ENCODE data around the gene SCARF1.

DNA sequence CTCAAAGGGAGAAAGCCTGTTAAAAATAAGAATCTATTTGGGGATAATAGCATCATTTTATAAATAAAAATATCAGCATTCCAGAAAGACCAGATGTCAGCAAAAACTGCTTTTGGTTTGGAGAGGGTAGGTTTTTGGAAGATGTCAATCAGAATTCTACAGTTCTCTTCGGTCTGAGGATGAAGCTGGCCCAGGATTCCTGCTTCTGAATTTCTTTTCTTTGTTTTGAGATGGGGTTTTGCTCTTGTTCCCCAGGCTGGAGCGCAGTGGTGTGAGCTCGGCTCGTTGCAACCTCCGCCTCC, 52.0 kb downstream of the SCARF1 start:
- no peak for TF ChIP-seq EZH2phosphoT487 (IDR thresholded peaks at IDR 0.05; ENCODE audit: borderline replicate concordance, low read depth, low read length)
- TF ChIP-seq, protein P1, sequence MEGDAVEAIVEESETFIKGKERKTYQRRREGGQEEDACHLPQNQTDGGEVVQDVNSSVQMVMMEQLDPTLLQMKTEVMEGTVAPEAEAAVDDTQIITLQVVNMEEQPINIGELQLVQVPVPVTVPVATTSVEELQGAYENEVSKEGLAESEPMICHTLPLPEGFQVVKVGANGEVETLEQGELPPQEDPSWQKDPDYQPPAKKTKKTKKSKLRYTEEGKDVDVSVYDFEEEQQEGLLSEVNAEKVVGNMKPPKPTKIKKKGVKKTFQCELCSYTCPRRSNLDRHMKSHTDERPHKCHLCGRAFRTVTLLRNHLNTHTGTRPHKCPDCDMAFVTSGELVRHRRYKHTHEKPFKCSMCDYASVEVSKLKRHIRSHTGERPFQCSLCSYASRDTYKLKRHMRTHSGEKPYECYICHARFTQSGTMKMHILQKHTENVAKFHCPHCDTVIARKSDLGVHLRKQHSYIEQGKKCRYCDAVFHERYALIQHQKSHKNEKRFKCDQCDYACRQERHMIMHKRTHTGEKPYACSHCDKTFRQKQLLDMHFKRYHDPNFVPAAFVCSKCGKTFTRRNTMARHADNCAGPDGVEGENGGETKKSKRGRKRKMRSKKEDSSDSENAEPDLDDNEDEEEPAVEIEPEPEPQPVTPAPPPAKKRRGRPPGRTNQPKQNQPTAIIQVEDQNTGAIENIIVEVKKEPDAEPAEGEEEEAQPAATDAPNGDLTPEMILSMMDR (conservative IDR thresholded peaks at IDR 0.05; ENCODE audit: low read length), result no peak

Measured in OCI-LY7 (cell line).